ENCODE data around the gene MTX1.
A peak's percentile ranks its signal among the peaks of the same experiment; 100 is the strongest.
"Not testable (repeated sequence)": the region's sequence is repeated elsewhere in the genome, so short reads cannot be mapped to it uniquely, and the experiment has no call there.

MTX1 gene

DNA sequence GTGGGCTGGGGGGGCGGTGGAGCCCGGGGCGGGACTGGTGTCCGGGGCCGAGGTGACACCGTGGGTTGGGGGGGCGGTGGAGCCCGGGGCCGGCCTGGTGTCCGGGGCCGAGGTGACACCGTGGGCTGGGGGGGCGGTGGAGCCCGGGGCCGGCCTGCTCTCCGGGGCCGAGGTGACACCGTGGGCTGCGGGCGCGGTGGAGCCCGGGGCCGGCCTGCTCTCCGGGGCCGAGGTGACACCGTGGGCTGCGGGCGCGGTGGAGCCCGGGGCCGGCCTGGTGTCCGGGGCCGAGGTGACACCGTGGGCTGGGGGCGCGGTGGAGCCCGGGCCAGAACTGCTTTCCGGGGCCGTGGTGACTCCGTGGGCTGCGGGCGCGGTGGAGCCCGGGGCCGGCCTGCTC is 18.6 kb upstream of the MTX1 start:
- DNase-seq: not testable (repeated sequence)

DNA sequence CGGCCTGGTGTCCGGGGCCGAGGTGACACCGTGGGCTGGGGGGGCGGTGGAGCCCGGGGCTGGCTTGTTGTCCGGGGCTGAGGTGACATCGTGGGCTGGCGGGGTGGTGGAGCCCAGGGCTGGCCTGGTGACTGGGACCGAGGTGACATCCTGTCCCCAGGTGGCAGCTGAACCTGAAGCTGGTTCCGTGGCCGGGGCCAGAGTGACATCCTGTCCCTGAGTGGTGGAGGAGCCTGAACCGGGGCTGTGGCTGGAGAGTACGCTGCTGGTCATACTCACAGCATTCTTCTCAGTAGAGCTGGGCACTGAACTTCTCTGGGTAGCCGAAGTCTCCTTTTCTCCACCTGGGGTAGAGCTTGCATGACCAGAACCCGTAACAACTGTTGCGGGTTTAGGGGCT is 16.6 kb upstream of the MTX1 start:
- peak in 1 of 2 experiments; percentile 29 for DNase-seq

DNA sequence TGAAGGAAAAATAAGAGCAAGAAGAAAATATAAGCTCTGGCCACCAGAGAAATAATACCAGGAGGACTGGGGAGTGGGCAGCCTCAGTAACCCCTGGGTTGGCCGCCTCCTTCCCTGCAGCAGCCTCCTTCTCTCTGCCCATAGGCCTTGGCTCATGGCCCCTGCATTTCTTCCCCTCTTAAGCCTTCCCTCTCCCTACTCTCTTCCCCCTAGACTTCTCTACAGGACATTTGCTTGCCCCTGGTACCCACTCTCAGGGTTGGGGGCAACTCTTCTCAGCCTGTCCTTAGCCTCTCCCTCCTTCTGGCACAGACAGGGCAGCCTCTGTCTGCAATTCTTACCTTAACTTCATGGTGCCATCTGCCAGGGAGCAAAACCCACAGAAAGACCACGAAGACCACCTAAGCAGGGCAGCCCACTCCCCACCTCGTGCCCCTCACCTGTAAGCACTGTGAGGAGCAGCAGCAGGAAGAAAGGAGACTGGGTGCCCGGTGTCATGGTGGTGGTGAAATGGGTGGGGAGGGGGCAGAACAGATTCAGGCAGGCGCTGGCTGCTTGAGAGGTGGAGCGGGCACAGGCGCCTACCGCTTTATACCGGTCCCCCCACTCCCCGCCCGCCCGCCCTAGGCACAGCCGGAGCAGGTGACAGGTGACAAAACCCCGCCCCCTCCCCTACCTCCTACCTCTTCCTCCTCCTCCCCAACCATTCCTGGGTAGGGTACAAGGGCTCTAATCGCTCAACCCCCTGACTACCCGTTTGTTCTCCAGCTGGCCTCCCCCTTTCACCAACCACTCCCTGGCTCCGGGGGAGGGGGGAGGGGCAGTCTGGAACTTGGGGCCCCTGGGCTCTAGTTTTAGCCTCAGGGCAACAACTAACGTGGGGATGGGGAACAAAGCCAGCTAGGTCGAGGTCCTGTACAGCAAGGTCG is 15.9 kb upstream of the MTX1 start:
- DNase-seq: peak in 1 of 2 experiments; percentile 36

- DNase-seq: peak; percentile 91 to 92
Measured at GRCh38 chr1:155193275-155193990, 15.1 kb upstream of the MTX1 start.

GRCh38 chr1:155193991-155194240 is 14.6 kb upstream of the MTX1 start:
- not testable (repeated sequence) for DNase-seq

GRCh38 chr1:155195201-155196102 is 13.0 kb upstream of the MTX1 start:
- DNase-seq: no peak

DNA sequence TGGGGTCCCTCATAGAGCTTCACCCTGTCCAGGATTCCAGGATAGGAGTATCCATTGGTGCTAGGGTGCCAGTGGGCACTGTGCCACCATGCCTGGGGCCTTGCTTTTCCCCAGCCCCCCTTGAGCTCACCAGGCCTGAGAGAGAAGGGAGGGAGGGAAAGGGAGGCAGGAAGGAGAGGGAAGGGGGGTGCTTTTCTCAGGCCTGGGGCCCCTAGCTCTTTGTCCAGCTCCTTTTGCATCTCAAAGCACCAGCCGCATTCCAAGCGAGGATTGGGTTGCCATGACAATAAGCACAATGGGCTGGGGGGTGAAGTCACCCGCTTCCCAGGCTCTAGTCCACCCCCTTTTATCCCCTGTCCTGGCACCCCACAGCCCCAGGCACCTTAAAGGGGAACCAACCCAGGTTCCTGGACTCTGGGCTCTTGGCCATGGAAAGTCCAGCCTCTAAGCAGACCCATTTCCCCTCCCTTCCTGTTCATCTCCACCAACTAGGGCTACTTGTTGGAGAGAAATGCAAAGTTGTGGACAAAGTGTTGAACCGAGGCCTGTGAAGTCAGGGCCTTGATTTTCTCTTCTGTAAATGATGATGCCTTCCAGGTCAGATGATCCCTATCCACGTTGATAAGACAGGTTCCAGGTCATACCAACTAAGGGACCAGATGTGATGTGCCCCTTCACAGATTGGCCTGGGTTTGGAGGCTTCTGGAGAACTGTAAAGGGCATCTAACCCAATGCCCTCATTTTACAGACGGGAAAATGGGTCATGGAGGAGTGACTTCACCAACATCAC is 12.2 kb upstream of the MTX1 start:
- DNase-seq: no peak

DNA sequence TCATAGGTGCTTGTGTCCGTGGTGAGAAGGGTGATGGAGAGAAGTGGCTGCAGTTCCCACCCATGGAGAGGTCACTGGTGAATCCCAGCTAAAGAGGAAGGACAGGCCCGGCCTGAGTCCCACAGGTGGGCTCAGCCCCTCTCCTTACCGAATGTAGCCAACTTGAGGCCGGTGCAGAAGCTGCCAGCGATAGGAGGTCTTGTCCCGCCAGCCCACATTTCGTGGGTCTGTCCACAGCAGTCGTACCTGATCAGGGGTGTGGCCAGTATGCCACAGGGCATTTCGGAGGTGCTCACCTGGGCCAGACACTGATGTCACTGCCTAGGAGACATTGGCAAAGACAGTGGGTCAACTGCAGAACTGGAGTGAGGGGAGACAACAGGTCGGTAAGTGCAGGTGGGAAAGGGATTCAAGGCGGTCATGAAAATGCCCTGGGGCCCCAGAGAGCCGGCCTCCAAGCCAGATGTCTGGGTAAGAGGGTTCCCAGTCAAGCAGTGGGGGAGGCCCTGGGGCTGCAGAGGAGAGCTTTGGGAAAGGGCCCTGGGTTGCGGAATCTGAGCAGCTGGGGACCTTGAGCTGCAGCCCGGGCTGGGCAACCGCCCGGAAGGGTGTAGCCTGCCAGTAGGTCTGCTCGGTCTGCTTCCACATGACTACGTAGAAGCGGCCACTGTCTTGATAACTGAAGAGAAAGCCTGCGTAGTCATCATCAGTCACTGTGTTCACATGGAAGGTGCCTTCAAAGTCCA is 11.4 kb upstream of the MTX1 start:
- no peak for DNase-seq

- no peak for DNase-seq
Measured at GRCh38 chr1:155197901-155198546, 10.5 kb upstream of the MTX1 start.

- no peak for DNase-seq
Measured at GRCh38 chr1:155198547-155198906, 10.0 kb upstream of the MTX1 start.

DNA sequence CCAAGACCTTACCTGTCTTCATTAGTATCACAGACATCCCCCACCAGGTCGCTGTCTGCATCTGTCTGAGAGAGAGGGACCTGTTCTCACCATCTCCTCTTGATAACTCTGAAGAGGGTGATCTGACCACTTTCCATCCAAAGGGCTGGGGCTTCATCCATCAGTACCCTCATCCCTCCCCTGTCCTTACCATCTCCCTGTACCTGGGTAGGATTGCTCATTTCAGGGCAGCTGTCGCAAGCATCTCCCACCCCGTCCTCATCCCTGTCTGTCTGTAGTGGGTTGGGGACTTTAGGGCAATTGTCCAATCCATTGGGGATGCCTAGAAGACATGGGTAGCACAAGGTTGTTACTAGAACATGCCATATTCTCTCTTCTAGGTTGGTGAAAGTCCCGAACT is 8.7 kb upstream of the MTX1 start:
- DNase-seq: no peak

GRCh38 chr1:155200920-155201319 is 7.6 kb upstream of the MTX1 start:
- no peak for DNase-seq

- no peak for DNase-seq
Measured at GRCh38 chr1:155202198-155202597, 6.3 kb upstream of the MTX1 start.

- DNase-seq: no peak
Measured at GRCh38 chr1:155202731-155203515, 5.6 kb upstream of the MTX1 start.

GRCh38 chr1:155205035-155205434 is 3.5 kb upstream of the MTX1 start:
- no peak for DNase-seq

DNA sequence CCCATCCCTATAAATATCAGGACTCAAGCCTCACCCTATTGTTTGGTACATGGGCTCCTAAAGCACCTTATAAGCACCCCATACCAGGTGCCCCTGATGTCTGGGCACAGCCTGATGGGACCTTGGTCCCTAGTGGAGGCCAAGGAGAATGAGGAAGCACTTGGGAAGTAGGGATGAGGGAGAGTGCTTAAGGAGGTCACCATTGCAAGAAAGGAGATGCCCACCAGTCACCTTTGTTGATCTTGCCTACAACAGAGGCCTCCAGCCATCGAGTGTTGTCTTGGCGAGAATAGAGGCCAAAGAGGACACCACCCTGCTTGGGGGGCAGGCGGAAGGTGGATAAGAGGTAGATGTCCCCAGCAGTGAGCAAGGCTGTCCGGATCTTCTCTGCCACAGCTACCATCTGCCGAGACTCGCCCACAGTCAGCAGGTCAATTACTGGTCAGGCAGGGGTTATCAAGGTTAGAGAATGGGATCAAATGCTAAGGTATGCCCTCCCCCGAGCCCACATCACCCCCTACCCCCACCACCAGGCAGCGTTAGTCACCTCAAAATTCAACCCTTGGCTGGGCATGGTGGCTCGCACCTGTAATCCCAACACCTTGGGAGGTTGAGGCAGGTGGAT is 2.4 kb upstream of the MTX1 start:
- DNase-seq: no peak

GRCh38 chr1:155206891-155207805 is 1.3 kb upstream of the MTX1 start:
- peak; percentile 95 to 98 for DNase-seq

GRCh38 chr1:155207806-155208540 is 522 bp upstream of the MTX1 start, which contains the start of gene THBS3:
Gene THBS3, minus strand, starts transcription at chr1:155207897. Its CDS starts 21 bp downstream, at chr1:155207876.
- no peak for DNase-seq
